Activated CD8-positive, alpha-beta T cell treated with anti-CD3 and anti-CD28 coated beads for 36 hours (primary cell): ENCODE results near the gene GNE. TPM values are rescaled to one million over a fixed set of nuclear protein-coding genes. Genes with fewer than 3 reads are reported as not detected.

Source experiments
- ATAC-seq: fragments of 200-7000 bp; cut with Tn5 transposase; one replicate; pipeline ENCODE4 v1.10.0; 2021; ENCODE audit warnings: mild to moderate bottlenecking, moderate library complexity
- CTCF ChIA-PET: fragments of 350-600 bp; sonication (Branson Sonifier 250); formaldehyde crosslinking; loops from one replicate; lab custom pipeline; 2021; ENCODE audit warnings: antibody characterized with exemption; lab: Charles Lee
- POLR2A ChIA-PET: fragments of 350-600 bp; sonication (Branson Sonifier 250); formaldehyde crosslinking; loops from one replicate; lab custom pipeline; 2021; ENCODE audit warnings: antibody characterized with exemption; lab: Charles Lee
- DNase-seq: peaks from one replicate; pipeline ENCODE4 v3.0.0-alpha.2; 2020
- H3K27ac Mint-ChIP-seq: one replicate; pipeline ENCODE4 v1.8.0; 2021; ENCODE audit warnings: mild to moderate bottlenecking, mixed read lengths
- H3K27me3 Mint-ChIP-seq: one replicate; pipeline ENCODE4 v1.8.0; 2021; ENCODE audit warnings: mixed read lengths
- H3K36me3 Mint-ChIP-seq: one replicate; pipeline ENCODE4 v1.8.0; 2021; ENCODE audit warnings: low read depth, mixed read lengths
- H3K4me1 Mint-ChIP-seq: one replicate; pipeline ENCODE4 v1.8.0; 2021; ENCODE audit warnings: low read depth, mixed read lengths
- H3K4me3 Mint-ChIP-seq: one replicate; pipeline ENCODE4 v1.8.0; 2021; ENCODE audit warnings: mild to moderate bottlenecking, moderate library complexity, mixed read lengths
- H3K9me3 Mint-ChIP-seq: one replicate; pipeline ENCODE4 v1.8.0; 2021; ENCODE audit warnings: mixed read lengths
- intact Hi-C: fragments of 100-400 bp; cut with micrococcal nuclease; formaldehyde crosslinking; loops from one replicate; pipeline ENCODE4 v1.10.0; 2022
- total RNA-seq, 2 experiments: library from RNA; stranded (reverse); gene quantifications; one replicate each; pipeline ENCODE4 v1.2.3, GENCODE V29; 2021
- TF ChIP-seq, protein P1 (sequence below): fragments of 200-600 bp; IDR thresholded peaks from one replicate; pipeline ENCODE4 v1.8.0; 2022; ENCODE audit warnings: antibody characterized with exemption, mild to moderate bottlenecking

The GNE gene
- total RNA-seq, 2 experiments from 2014 or later, result 11.6 to 12.0 TPM

DNA sequence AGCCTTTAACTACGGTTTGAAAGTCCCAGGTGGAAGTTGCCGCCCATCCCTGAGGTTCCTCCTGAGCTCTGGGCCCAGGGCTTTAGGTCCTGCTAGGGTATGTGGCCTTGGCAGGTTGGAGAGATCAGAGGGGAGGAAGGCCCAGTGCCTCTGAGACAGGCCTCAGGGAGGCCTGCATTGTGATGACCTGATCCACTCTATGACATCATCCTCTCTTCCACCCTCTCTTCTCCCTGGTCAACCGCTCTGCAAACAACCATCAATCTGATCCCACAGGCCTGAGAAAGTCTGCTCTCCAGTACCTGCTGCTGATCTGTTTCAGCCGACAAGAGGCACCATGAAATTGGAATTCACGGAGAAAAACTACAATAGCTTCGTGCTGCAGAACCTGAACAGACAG is 89.1 kb downstream of the GNE start, which contains the start of gene CCIN:
Gene CCIN, plus strand, starts transcription at position 223 of the 400 bp plus-strand sequence. Its CDS starts 115 bp downstream, at position 338.
- intact Hi-C loops, result no loop called here
- Mint-ChIP-seq H3K9me3 (no peaks in the 10 kb centered on the region), H3K4me1 (peaks cover 3% of the 10 kb centered on the region)

DNA sequence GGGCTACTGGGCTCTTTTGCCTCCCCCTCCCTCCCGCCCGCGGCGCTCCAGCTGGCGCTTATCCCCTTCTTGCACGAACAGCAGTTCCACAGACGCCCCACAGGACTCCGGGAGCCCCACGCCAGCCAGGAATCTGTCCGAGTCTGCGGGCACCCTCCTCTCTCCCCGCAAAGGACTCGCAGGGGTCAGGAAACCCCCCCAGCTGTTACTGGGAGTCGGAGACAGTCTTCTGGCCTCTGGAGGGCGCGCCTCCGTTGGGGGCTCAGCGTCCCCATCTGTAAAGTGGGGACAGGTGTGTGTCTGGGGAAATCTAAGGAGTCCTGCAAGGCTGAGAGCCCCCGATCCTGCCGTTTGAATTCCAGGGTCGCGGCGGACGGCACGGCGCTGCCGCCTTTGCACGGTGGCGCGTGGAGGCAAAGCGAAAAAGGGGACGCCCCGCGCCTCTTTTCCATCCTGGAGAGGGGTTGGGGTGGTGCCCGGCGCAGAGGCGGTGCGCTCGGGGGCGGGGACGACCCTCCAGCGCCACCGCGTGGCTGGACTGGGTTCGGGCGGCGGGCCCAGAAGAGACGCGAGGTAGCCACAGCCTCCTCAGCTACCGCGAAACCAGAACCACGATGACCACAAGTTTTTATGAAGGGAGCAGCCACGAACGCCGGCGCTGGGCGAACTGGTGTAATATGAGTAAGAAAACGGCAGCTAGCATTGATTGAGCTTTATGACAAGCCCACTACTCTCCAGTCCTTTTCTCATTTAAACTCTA is 91.9 kb downstream of the GNE start:
- Mint-ChIP-seq H3K27me3 (no peaks in the 10 kb centered on the region), H3K27ac (no peak overlapping the region), H3K36me3 (no peaks in the 10 kb centered on the region), H3K9me3 (no peaks in the 10 kb centered on the region), H3K4me3 (peak overlapping the region; percentile 70), H3K4me1 (peaks cover 3% of the 10 kb centered on the region)
- ATAC-seq (peak; percentile 97), DNase-seq (peak; percentile 85)
- ChIA-PET POLR2A (interaction anchor here (1.0 to 2.2 kb wide), 3 partner anchors 17 to 63 kb away, joined by 3 to 7 read pairs (median 3); partner anchors contain the start of gene GLIPR2), CTCF (interaction anchor here (0.6 to 10.1 kb wide), 44 partner anchors 10 to 222 kb away, joined by 3 to 330 read pairs (median 6); partner anchors contain the start of genes CLTA, GLIPR2 and RECK)
- TF ChIP-seq, protein P1, sequence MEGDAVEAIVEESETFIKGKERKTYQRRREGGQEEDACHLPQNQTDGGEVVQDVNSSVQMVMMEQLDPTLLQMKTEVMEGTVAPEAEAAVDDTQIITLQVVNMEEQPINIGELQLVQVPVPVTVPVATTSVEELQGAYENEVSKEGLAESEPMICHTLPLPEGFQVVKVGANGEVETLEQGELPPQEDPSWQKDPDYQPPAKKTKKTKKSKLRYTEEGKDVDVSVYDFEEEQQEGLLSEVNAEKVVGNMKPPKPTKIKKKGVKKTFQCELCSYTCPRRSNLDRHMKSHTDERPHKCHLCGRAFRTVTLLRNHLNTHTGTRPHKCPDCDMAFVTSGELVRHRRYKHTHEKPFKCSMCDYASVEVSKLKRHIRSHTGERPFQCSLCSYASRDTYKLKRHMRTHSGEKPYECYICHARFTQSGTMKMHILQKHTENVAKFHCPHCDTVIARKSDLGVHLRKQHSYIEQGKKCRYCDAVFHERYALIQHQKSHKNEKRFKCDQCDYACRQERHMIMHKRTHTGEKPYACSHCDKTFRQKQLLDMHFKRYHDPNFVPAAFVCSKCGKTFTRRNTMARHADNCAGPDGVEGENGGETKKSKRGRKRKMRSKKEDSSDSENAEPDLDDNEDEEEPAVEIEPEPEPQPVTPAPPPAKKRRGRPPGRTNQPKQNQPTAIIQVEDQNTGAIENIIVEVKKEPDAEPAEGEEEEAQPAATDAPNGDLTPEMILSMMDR, result peak; percentile 95
- intact Hi-C loops, result loop anchor here (1.0 kb wide), 1 partner anchor 63 kb away; no protein-coding TSS in a partner anchor

More for the DNA sequence above, 89.1 kb downstream of the GNE start, which contains the start of gene CCIN:
- TF ChIP-seq, protein P1, result no peak
- ChIA-PET POLR2A (interaction anchor here (1.3 kb wide), 1 partner anchor 22 kb away, joined by 4 read pairs; no protein-coding TSS in a partner anchor), CTCF (interaction anchor here (0.6 to 10.1 kb wide), 6 partner anchors 17 to 67 kb away, joined by 3 to 330 read pairs (median 10); partner anchors contain the start of gene CLTA)
- no peak within 1 kb of the TSS for H3K4me3 Mint-ChIP-seq
- no peak within 1 kb of the TSS for H3K27ac Mint-ChIP-seq
- DNase-seq (no peak), ATAC-seq (no peak)
- H3K27me3 Mint-ChIP-seq, result no peaks in the 10 kb centered on the region
- H3K36me3 Mint-ChIP-seq, result no peaks in the 10 kb centered on the region

DNA sequence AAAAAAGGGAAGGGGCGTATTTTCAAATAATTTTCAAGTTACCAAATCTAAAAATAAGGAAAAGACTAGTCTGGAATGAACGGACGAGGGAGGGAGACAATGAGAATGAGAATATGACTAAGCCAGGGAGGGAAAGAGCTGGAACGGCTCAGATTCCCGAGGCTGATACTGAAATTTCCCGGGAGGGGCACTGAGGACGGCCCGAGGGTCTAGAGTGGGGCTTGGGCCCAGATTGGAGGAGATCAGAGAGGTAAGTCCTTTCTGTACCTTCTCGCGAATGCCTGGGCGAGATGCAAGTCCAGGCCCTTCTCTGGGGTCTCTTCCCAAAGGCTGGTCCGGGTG is 92.5 kb downstream of the GNE start:
- Mint-ChIP-seq H3K4me3 (peak overlapping the region; percentile 70), H3K4me1 (peaks cover 3% of the 10 kb centered on the region), H3K27ac (no peak overlapping the region), H3K27me3 (no peaks in the 10 kb centered on the region), H3K36me3 (no peaks in the 10 kb centered on the region), H3K9me3 (no peaks in the 10 kb centered on the region)
- TF ChIP-seq, protein P1, result no peak
- CTCF ChIA-PET, result interaction anchor here (0.6 to 10.1 kb wide), 19 partner anchors 10 to 166 kb away, joined by 3 to 330 read pairs (median 9); partner anchors contain the start of gene GLIPR2
- DNase-seq, result no peak
- ATAC-seq, result no peak
- intact Hi-C loops, result loop anchor here (1.0 kb wide), 1 partner anchor 62 kb away; no protein-coding TSS in a partner anchor
- POLR2A ChIA-PET, result interaction anchor here (1.6 to 2.2 kb wide), 2 partner anchors 17 to 29 kb away, joined by 3 to 7 read pairs; partner anchors contain the start of gene GLIPR2

DNA sequence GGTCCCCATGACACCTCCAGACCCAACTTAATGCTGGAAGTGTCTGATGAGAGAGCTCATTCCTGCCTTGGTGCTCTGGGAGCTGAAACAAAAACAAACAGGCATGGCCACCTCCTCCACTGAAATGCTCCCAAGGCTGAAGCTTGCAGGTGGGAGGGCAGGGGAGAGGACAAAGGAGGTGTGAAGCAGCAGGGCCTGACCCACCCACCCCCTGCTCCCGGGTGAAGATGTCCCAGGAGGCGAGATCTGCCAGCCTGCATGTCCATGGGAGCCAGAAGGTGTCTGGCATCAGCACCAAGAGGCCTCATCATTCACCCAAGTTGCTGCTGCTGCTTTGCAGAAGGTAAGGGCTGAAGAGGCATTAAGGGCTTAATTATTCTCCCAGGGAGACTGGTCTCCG is 93.3 kb downstream of the GNE start:
- H3K27ac Mint-ChIP-seq, result no peak overlapping the region
- ATAC-seq (no peak), DNase-seq (no peak)
- peaks cover 6% of the 10 kb centered on the region for H3K4me1 Mint-ChIP-seq
- no peak overlapping the region for H3K4me3 Mint-ChIP-seq
- intact Hi-C loops, result no loop called here
- CTCF ChIA-PET, result interaction anchor here (1.1 to 10.1 kb wide), 10 partner anchors 10 to 142 kb away, joined by 3 to 330 read pairs (median 10); partner anchors contain the start of gene CLTA
- POLR2A ChIA-PET, result interaction anchor here (0.7 to 2.2 kb wide), 5 partner anchors 10 to 63 kb away, joined by 3 to 7 read pairs (median 3); partner anchors contain the start of gene CLTA
- H3K36me3 Mint-ChIP-seq, result no peaks in the 10 kb centered on the region
- no peaks in the 10 kb centered on the region for H3K27me3 Mint-ChIP-seq
- H3K9me3 Mint-ChIP-seq, result no peaks in the 10 kb centered on the region
- TF ChIP-seq, protein P1, result no peak

Other genes starting within 250 kb of the GNE start
- 1 to 10 TPM; 5.3 to 6.5 TPM for gene RECK, start 221.5 kb downstream of the GNE start, total RNA-seq
- 10 to 100 TPM; 12.2 to 13.6 TPM for gene GLIPR2, start 121.7 kb downstream of the GNE start, total RNA-seq
- not detected for gene CCIN, start 89.1 kb downstream of the GNE start, total RNA-seq
- gene CLTA, start 67.5 kb downstream of the GNE start, total RNA-seq, result 100 to 1,000 TPM; 116 to 119 TPM
- 10 to 100 TPM; 33.7 to 36.4 TPM for gene RNF38, start 141.8 kb upstream of the GNE start, total RNA-seq